Astrocyte of the spinal cord (primary cell): ENCODE measurements around the gene PDGFB.
"Not testable (repeated sequence)": the region's sequence is repeated elsewhere in the genome, so short reads cannot be mapped to it uniquely, and the experiment has no call there.

Experiments used
- DNase-seq: peaks from one replicate; pipeline ENCODE4 v3.0.0; 2011; ENCODE audit warnings: low read depth, low spot score
- H3K4me3 ChIP-seq: 2 replicates; pipeline ENCODE4 v1.5.1; 2011; ENCODE audit warnings: low read depth, mild to moderate bottlenecking, low read length, moderate library complexity
- in situ Hi-C: cut with HindIII; loops from 2 replicates; pipeline ENCODE4 v1.10.0; 2017; ENCODE audit warnings: low sequenced_read_pairs
- TF ChIP-seq, protein P1 (sequence below): IDR thresholded peaks from 2 replicates; pipeline ENCODE4 v1.5.1; 2012; ENCODE audit warnings: low read depth, mild to moderate bottlenecking, low read length, inconsistent platforms

The PDGFB gene

GRCh38 chr22:39220450-39220849 lies 24.3 kb downstream of the PDGFB start:
- TF ChIP-seq, protein P1, sequence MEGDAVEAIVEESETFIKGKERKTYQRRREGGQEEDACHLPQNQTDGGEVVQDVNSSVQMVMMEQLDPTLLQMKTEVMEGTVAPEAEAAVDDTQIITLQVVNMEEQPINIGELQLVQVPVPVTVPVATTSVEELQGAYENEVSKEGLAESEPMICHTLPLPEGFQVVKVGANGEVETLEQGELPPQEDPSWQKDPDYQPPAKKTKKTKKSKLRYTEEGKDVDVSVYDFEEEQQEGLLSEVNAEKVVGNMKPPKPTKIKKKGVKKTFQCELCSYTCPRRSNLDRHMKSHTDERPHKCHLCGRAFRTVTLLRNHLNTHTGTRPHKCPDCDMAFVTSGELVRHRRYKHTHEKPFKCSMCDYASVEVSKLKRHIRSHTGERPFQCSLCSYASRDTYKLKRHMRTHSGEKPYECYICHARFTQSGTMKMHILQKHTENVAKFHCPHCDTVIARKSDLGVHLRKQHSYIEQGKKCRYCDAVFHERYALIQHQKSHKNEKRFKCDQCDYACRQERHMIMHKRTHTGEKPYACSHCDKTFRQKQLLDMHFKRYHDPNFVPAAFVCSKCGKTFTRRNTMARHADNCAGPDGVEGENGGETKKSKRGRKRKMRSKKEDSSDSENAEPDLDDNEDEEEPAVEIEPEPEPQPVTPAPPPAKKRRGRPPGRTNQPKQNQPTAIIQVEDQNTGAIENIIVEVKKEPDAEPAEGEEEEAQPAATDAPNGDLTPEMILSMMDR = no peak
- no peak overlapping the region for H3K4me3 ChIP-seq
- in situ Hi-C loops = no loop called here
- no peak for DNase-seq

DNA sequence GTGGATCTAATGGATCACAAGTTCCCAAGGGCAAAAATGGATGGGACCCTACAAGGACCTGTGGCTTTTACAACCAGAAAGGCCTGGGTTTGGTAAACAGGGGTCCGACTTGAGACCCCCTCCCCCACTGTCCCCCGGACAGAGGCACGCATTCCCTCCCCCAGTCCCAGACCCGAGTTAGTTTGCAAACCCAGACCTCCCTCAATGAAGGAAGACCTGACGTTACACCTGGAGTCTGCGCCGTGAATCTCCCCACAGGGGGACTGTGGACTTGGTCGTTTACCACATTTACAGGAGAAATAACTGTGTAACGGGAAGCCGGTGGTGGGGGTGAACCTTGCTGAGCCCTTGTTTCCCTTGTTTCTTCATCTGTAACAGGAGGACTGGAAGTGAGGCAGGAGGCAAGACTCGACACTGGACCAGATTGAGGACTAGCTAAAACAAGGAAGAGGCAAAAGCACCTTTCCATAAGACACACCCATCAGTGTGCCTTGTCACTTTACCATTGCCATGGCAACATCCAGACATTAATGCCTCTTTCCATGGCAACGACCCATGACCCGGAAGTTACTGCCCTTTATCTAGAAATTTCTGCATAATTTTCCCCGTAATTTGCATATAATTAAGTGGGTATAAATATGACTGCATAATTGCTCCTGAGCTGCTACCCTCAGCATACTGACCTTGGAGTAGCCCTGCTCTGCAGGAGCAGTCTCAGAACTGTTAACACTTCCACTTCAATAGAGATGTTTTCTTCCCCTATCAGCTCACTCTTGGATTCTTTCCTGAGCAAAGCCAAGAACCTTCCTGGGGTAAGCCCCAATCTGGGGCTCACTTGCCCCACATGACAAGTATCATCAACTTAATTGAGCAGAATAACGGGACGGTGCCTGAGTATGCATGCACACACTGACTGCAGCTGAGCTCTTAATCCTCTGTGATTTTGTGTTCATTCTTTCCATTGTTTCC lies 25.4 kb downstream of the PDGFB start:
- in situ Hi-C loops = no loop called here
- H3K4me3 ChIP-seq = no peak overlapping the region
- DNase-seq = no peak
- TF ChIP-seq, protein P1 = no peak

GRCh38 chr22:39218432-39218831 lies 26.4 kb downstream of the PDGFB start:
- H3K4me3 ChIP-seq, in situ Hi-C loops, DNase-seq: not testable (repeated sequence)

DNA sequence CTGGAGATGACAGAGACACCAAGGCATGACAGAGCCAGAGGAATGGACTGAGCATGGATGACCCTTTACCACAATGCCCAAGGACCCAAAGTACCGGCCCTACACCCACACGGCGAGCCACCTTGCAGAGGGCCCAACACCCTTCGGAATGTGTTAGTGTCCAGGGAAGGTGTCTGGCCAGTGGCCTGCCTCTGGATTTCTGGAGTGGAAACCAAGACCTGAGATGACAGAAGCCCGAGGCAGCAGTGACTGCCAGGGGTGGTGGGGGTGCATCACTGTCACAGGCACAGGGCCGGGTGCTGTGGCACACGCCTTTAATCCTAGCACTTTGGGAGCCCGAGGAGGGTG lies 28.7 kb downstream of the PDGFB start:
- no peak for DNase-seq
- TF ChIP-seq, protein P1 = no peak
- no peak overlapping the region for H3K4me3 ChIP-seq
- in situ Hi-C loops = no loop called here

DNA sequence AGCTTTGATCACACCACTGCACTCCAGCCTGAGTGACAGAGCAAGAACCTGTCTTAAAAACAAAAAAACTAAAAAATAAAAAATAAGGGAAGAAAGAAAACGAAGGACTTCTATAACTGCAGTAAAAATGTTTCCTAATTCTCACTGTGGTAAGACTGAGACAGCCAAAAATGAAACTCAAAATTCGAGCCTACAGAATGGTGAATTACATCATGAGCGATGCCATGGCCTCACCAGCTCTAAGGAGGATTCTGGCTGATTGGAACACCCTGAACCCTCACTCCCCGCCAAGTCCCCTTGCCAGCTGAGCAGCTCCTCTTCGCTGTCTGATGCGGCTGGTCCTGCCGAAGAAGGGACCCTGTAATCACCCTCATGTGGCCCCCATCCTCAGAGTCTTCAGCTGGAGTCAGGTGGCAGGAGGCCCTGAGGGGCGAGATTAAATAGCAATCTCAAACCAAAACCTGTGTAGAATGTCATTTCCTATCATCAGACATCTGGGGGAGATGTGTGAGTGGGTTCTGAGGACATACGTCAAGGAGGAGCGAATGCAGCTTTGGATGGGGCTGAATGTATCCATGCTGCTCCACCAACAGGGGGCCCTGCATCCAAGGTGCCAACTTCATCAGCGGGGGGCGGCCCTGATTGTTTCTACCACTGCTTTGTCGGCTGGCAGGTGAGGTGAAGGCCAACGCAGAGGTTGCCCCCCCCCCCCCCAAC lies 29.2 kb downstream of the PDGFB start:
- TF ChIP-seq, protein P1 = peak; percentile 40
- H3K4me3 ChIP-seq = no peak overlapping the region
- in situ Hi-C loops = no loop called here
- no peak for DNase-seq

DNA sequence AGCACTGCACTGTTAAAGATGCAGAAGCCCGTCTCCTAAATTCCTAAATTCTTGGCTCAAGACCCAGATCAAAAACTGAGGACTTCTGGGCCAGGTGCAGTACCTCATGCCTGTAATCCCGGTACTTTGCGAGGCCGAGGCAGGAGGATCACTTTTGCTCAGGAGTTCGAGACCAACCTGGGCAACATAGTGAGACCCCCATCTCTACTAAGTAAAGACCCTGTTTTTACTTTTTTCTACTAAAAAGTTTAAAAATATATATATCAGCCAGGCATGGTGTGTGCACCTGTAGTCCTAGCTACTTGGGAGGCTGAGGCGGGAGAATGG lies 29.7 kb downstream of the PDGFB start:
- TF ChIP-seq, protein P1 = no peak
- no peak overlapping the region for H3K4me3 ChIP-seq
- no peak for DNase-seq
- in situ Hi-C loops = no loop called here
